Smooth muscle cell (in vitro differentiated cells): ENCODE measurements around the gene NEK5. TPM values are rescaled to one million over a fixed set of nuclear protein-coding genes. Genes with fewer than 3 reads are reported as not detected.
"Not testable (repeated sequence)": the region's sequence is repeated elsewhere in the genome, so short reads cannot be mapped to it uniquely, and the experiment has no call there.

Experiments
- DNase-seq: peaks from one replicate; lab custom pipeline; 2025; ENCODE audit not compliant: unreplicated experiment; lab: John Stamatoyannopoulos, UW
- H2AFZ ChIP-seq: fragments of 200-600 bp; sonication (generic); 2 replicates; pipeline ENCODE4 v1.6.0; 2016; ENCODE audit warnings: antibody characterized with exemption, low read depth, mild to moderate bottlenecking
- H3F3A ChIP-seq: fragments of 200-600 bp; sonication (generic); 2 replicates; pipeline ENCODE4 v1.6.0; 2017; ENCODE audit warnings: antibody characterized with exemption, low read depth
- H3K27ac ChIP-seq: fragments of 200-600 bp; sonication (generic); 2 replicates; pipeline ENCODE4 v1.5.1; 2016; ENCODE audit warnings: low read depth, mild to moderate bottlenecking
- H3K27me3 ChIP-seq: fragments of 200-600 bp; sonication (generic); 2 replicates; pipeline ENCODE4 v1.6.1; 2016; ENCODE audit warnings: low read depth, mild to moderate bottlenecking
- H3K36me3 ChIP-seq: fragments of 200-600 bp; sonication (generic); 2 replicates; pipeline ENCODE4 v1.5.1; 2016; ENCODE audit warnings: low read depth
- H3K4me1 ChIP-seq: fragments of 200-600 bp; sonication (generic); 2 replicates; pipeline ENCODE4 v1.5.1; 2016; ENCODE audit warnings: low read depth
- H3K4me2 ChIP-seq: fragments of 200-600 bp; sonication (generic); 2 replicates; pipeline ENCODE4 v1.6.0; 2016; ENCODE audit warnings: mild to moderate bottlenecking
- H3K4me3 ChIP-seq: fragments of 200-600 bp; sonication (generic); 2 replicates; pipeline ENCODE4 v1.5.1; 2016; ENCODE audit warnings: mild to moderate bottlenecking
- H3K79me2 ChIP-seq: fragments of 200-600 bp; sonication (generic); 2 replicates; pipeline ENCODE4 v1.6.0; 2016; ENCODE audit warnings: low read depth, mild to moderate bottlenecking
- H3K9ac ChIP-seq: fragments of 200-600 bp; sonication (generic); 2 replicates; pipeline ENCODE4 v1.6.0; 2016; ENCODE audit warnings: low read depth
- H3K9me3 ChIP-seq: fragments of 200-600 bp; sonication (generic); replicated peaks from 2 replicates; pipeline ENCODE4 v1.5.1; 2016; ENCODE audit warnings: low read depth
- H4K20me1 ChIP-seq: fragments of 200-600 bp; sonication (generic); 2 replicates; pipeline ENCODE4 v1.6.0; 2016; ENCODE audit warnings: low read depth
- CTCF ChIP-seq: fragments of 200-600 bp; sonication (generic); IDR thresholded peaks from 2 replicates; pipeline ENCODE4 v1.5.1; 2017; ENCODE audit warnings: borderline replicate concordance, mild to moderate bottlenecking, antibody characterized with exemption; ENCODE audit not compliant: insufficient read depth, poor library complexity, severe bottlenecking
- WGBS: methylation state at CpG from one replicate; pipeline ENCODE4 v1.1.7; 2016; ENCODE audit warnings: low lambda C conversion rate; 5-methylcytosine and 5-hydroxymethylcytosine counted together
- polyA plus RNA-seq: library from polyadenylated mRNA; unstranded; fragments of >200 nt; fragmentation: Nextera tagmentation; extraction: Ambion mirVana; gene quantifications from 2 replicates; pipeline ENCODE4 v1.2.1, GENCODE V29; 2016
- total RNA-seq: library from RNA; depleted of rRNA; stranded (reverse); fragments of >200 nt; gene quantifications from 2 replicates; pipeline ENCODE4 v1.2.3, GENCODE V29; 2014

NEK5 gene
- total and polyA plus RNA-seq, 2 experiments from 2014 or later = 0.04 to 0.29 TPM

GRCh38 chr13:52034616-52035226 is 94.2 kb downstream of the NEK5 start:
- Histone ChIP-seq H3K27me3 (no peaks in the 10 kb centered on the region), H3K4me3 (no peak overlapping the region), H3K4me2 (no peak overlapping the region), H3K9me3 (no peaks in the 10 kb centered on the region), H3K79me2 (no peaks in the 10 kb centered on the region), H3K36me3 (no peaks in the 10 kb centered on the region), H3K4me1 (no peaks in the 10 kb centered on the region), H2AFZ (no peak overlapping the region), H3K9ac (no peak overlapping the region), H3K27ac (peak overlapping the region; percentile 19), H3F3A (peaks cover 7% of the 10 kb centered on the region), H4K20me1 (no peaks in the 10 kb centered on the region)
- TF ChIP-seq CTCF = no peak
- no peak for DNase-seq
- WGBS = 86% methylated on average over 5 of the region's 5 CpGs

GRCh38 chr13:52033039-52033438 is 95.8 kb downstream of the NEK5 start:
- Histone ChIP-seq H3F3A (peaks cover 7% of the 10 kb centered on the region), H3K36me3 (peaks cover 12% of the 10 kb centered on the region), H2AFZ (no peak overlapping the region), H3K27me3 (no peaks in the 10 kb centered on the region), H3K4me2 (no peak overlapping the region), H3K9ac (no peak overlapping the region), H3K27ac (no peak overlapping the region), H3K4me3 (no peak overlapping the region), H3K4me1 (no peaks in the 10 kb centered on the region), H3K9me3 (peaks cover 3% of the 10 kb centered on the region), H3K79me2 (no peaks in the 10 kb centered on the region), H4K20me1 (no peaks in the 10 kb centered on the region)
- WGBS = 96% methylated on average over 2 of the region's 2 CpGs
- TF ChIP-seq CTCF = no peak
- DNase-seq = no peak

- WGBS = 96% methylated on average over 6 of the region's 6 CpGs
Measured at GRCh38 chr13:52030401-52030800, 98.5 kb downstream of the NEK5 start.

GRCh38 chr13:52029569-52029968 is 99.3 kb downstream of the NEK5 start:
- TF ChIP-seq CTCF = no peak
- Histone ChIP-seq H3K9me3 (peaks cover 5% of the 10 kb centered on the region), H3K27ac (no peak overlapping the region)

More at GRCh38 chr13:52030401-52030800, 98.5 kb downstream of the NEK5 start:
- H2AFZ ChIP-seq, H3K9me3 ChIP-seq, DNase-seq, H3K27me3 ChIP-seq, H3K9ac ChIP-seq, H3K4me3 ChIP-seq, H3K4me2 ChIP-seq, H3F3A ChIP-seq, H3K27ac ChIP-seq, H4K20me1 ChIP-seq, H3K79me2 ChIP-seq, H3K4me1 ChIP-seq: not testable (repeated sequence)
- peaks cover 14% of the 10 kb centered on the region for H3K36me3 ChIP-seq

More at GRCh38 chr13:52029569-52029968, 99.3 kb downstream of the NEK5 start:
- Histone ChIP-seq H3K4me2 (no peak overlapping the region), H3K4me3 (no peak overlapping the region), H3K27me3 (no peaks in the 10 kb centered on the region), H3K36me3 (peaks cover 16% of the 10 kb centered on the region), H2AFZ (no peak overlapping the region), H3K4me1 (no peaks in the 10 kb centered on the region), H3K79me2 (peaks cover 7% of the 10 kb centered on the region), H3F3A (peaks cover 7% of the 10 kb centered on the region), H4K20me1 (no peaks in the 10 kb centered on the region), H3K9ac (no peak overlapping the region)
- 98% methylated on average over 4 of the region's 4 CpGs for WGBS
- DNase-seq = no peak
